ENCODE results near the gene INHA.

Gene INHA

GRCh38 chr2:219572237-219573001 lies at the start of gene INHA:
Gene INHA, plus strand, starts transcription at chr2:219572310. Its CDS starts 65 bp downstream, at chr2:219572375.
- DNase-seq (ENCODE audit: low read depth) = no peak

GRCh38 chr2:219523031-219523671 lies 49.0 kb upstream of the INHA start:
- DNase-seq (ENCODE audit: low read depth) = no peak

GRCh38 chr2:219524817-219525216 lies 47.3 kb upstream of the INHA start:
- no peak for DNase-seq (ENCODE audit: low read depth)

- DNase-seq (ENCODE audit: low read depth) = no peak
Measured at GRCh38 chr2:219525533-219526232, 46.4 kb upstream of the INHA start.

- no peak for DNase-seq (ENCODE audit: low read depth)
Measured at GRCh38 chr2:219526320-219527075, 45.6 kb upstream of the INHA start.

- no peak for DNase-seq (ENCODE audit: low read depth)
Measured at GRCh38 chr2:219527076-219527394, 45.1 kb upstream of the INHA start.

- no peak for DNase-seq (ENCODE audit: low read depth)
Measured at GRCh38 chr2:219527472-219527871, 44.6 kb upstream of the INHA start.

GRCh38 chr2:219530048-219530963 lies 41.8 kb upstream of the INHA start:
- peak; percentile 60 for DNase-seq (ENCODE audit: low read depth)

GRCh38 chr2:219531639-219532377 lies 40.3 kb upstream of the INHA start:
- no peak for DNase-seq (ENCODE audit: low read depth)

GRCh38 chr2:219532378-219532649 lies 39.8 kb upstream of the INHA start:
- no peak for DNase-seq (ENCODE audit: low read depth)

GRCh38 chr2:219533930-219534661 lies 38.0 kb upstream of the INHA start:
- DNase-seq (ENCODE audit: low read depth) = no peak

- no peak for DNase-seq (ENCODE audit: low read depth)
Measured at GRCh38 chr2:219536425-219536824, 35.7 kb upstream of the INHA start.

- DNase-seq (ENCODE audit: low read depth) = no peak
Measured at GRCh38 chr2:219536967-219537366, 35.1 kb upstream of the INHA start.

- DNase-seq (ENCODE audit: low read depth) = no peak
Measured at GRCh38 chr2:219537657-219538488, 34.2 kb upstream of the INHA start.

- no peak for DNase-seq (ENCODE audit: low read depth)
Measured at GRCh38 chr2:219538504-219538951, 33.6 kb upstream of the INHA start.

- no peak for DNase-seq (ENCODE audit: low read depth)
Measured at GRCh38 chr2:219538956-219539788, 32.9 kb upstream of the INHA start.

GRCh38 chr2:219539926-219540678 lies 32.0 kb upstream of the INHA start:
- no peak for DNase-seq (ENCODE audit: low read depth)

Measured in HS-5 (cell line).